Glutamatergic neuron (in vitro differentiated cells): Measurements from ENCODE around the gene NOX3. TPM values are rescaled to one million over a fixed set of nuclear protein-coding genes. Genes with fewer than 3 reads are reported as not detected.
"Not testable (repeated sequence)": the region's sequence is repeated elsewhere in the genome, so short reads cannot be mapped to it uniquely, and the experiment has no call there.

Experiments
- DNase-seq: peaks from one replicate; pipeline ENCODE4 v3.0.0; 2022
- H3K27ac Mint-ChIP-seq: one replicate; pipeline ENCODE4 v1.8.0; 2020; ENCODE audit warnings: mild to moderate bottlenecking, mixed read lengths, inconsistent platforms; ENCODE audit not compliant: unreplicated experiment
- H3K27me3 Mint-ChIP-seq: one replicate; pipeline ENCODE4 v1.8.0; 2020; ENCODE audit warnings: mild to moderate bottlenecking, moderate library complexity, mixed read lengths, inconsistent platforms; ENCODE audit not compliant: unreplicated experiment
- H3K36me3 Mint-ChIP-seq: one replicate; pipeline ENCODE4 v1.8.0; 2020; ENCODE audit warnings: mild to moderate bottlenecking, mixed read lengths, inconsistent platforms; ENCODE audit not compliant: unreplicated experiment
- H3K4me1 Mint-ChIP-seq: one replicate; pipeline ENCODE4 v1.8.0; 2020; ENCODE audit warnings: mild to moderate bottlenecking, low read depth, mixed read lengths, inconsistent platforms; ENCODE audit not compliant: unreplicated experiment
- H3K4me3 Mint-ChIP-seq: one replicate; pipeline ENCODE4 v1.8.0; 2020; ENCODE audit warnings: mild to moderate bottlenecking, mixed read lengths, inconsistent platforms; ENCODE audit not compliant: unreplicated experiment
- H3K9me3 Mint-ChIP-seq: one replicate; pipeline ENCODE4 v1.8.0; 2020; ENCODE audit warnings: mild to moderate bottlenecking, moderate library complexity, mixed read lengths, inconsistent platforms; ENCODE audit not compliant: unreplicated experiment
- total RNA-seq: library from RNA; stranded (reverse); fragmentation: NEBNext Ultra II Directional; extraction: Animal tissue kit (Norgen Biotek cat#: 25700); gene quantifications from one replicate; pipeline ENCODE4 v1.2.1, GENCODE V29; 2021; ENCODE audit not compliant: unreplicated experiment
- TF ChIP-seq, protein P1 (sequence below): fragments of 200-600 bp; sonication (generic); IDR thresholded peaks from one replicate; pipeline ENCODE4 v1.5.0; 2021; ENCODE audit not compliant: partially characterized antibody, unreplicated experiment

NOX3 gene
- total RNA-seq, 1 donor from 2014 or later: not detected

DNA sequence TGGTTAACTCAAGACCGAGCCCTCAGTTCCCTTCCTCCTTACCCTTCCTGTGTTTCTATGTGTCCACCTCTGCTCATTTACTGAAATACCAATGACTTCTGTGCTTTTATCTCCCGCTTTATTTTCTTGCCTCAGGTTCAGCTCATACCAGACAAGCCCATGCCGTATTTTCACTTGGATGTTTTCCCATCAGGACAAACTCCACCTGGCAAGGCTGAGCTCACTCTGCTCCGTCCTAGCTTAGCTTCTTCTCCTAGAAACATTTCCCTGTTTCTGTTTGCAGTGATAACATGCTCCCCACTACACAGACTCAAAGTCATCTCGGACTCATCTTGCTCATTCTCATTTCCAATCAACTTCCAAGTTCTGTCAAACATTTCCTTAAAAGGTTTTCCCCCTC lies 84.4 kb downstream of the NOX3 start:
- Mint-ChIP-seq H3K36me3 (no peaks in the 10 kb centered on the region), H3K27ac (no peak overlapping the region), H3K4me3 (no peak overlapping the region), H3K9me3 (no peaks in the 10 kb centered on the region), H3K27me3 (no peaks in the 10 kb centered on the region), H3K4me1 (no peaks in the 10 kb centered on the region)
- no peak for DNase-seq
- TF ChIP-seq, protein P1, sequence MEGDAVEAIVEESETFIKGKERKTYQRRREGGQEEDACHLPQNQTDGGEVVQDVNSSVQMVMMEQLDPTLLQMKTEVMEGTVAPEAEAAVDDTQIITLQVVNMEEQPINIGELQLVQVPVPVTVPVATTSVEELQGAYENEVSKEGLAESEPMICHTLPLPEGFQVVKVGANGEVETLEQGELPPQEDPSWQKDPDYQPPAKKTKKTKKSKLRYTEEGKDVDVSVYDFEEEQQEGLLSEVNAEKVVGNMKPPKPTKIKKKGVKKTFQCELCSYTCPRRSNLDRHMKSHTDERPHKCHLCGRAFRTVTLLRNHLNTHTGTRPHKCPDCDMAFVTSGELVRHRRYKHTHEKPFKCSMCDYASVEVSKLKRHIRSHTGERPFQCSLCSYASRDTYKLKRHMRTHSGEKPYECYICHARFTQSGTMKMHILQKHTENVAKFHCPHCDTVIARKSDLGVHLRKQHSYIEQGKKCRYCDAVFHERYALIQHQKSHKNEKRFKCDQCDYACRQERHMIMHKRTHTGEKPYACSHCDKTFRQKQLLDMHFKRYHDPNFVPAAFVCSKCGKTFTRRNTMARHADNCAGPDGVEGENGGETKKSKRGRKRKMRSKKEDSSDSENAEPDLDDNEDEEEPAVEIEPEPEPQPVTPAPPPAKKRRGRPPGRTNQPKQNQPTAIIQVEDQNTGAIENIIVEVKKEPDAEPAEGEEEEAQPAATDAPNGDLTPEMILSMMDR: no peak

DNA sequence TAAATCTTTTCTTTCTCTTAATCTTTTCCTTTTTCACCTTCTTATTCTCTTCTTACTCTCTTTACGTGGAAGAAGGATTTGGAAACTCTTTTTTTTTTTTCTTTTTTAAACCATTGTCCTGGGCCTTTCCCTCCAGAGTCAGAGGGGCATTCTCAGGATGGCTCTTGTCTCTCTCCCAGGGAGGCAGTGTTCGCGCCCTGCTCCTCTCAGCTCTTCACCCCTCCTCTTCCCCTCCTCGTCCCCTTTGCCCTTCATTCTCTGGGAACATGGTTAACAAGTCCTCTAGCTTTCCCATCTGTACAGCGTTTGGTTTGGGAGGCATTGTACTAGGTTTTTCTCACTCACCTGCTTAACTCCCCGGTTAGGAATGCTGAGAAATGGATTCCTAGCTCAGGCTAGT lies 89.3 kb downstream of the NOX3 start:
- Mint-ChIP-seq H3K36me3 (no peaks in the 10 kb centered on the region), H3K9me3 (no peaks in the 10 kb centered on the region), H3K4me1 (no peaks in the 10 kb centered on the region), H3K27ac (no peak overlapping the region), H3K27me3 (no peaks in the 10 kb centered on the region), H3K4me3 (no peak overlapping the region)
- no peak for DNase-seq
- TF ChIP-seq, protein P1: no peak

DNA sequence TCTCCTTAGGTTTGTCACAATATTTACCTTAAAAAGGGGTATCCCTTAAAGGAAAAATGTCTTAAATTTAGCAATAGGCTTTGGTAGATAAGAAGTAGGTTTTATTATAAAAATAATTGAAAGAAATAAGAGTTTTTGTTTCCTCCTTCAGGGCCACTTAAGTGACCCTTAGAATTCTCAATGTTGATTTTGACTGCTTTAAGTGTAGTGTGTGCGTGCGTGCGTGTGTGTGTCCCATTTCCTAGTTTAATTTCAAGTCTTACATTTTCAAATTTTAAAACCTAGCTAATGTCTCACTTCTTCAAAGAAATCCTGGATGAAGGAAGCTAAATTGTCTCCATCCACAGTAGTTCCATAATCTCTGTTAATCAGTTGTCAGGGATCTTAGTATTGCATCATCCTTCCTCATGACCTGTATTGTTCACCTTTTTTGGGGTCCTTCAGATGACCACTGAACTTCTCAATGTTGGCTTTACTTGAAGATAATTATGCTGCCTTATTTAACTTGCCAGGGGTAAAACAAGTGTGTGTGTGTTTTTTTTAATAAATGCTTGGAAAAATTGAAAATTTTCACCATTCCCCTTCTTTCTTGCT lies 90.7 kb downstream of the NOX3 start:
- TF ChIP-seq, protein P1: no peak
- Mint-ChIP-seq H3K4me1 (no peaks in the 10 kb centered on the region), H3K9me3 (no peaks in the 10 kb centered on the region), H3K27ac (no peak overlapping the region), H3K27me3 (no peaks in the 10 kb centered on the region), H3K36me3 (no peaks in the 10 kb centered on the region), H3K4me3 (no peak overlapping the region)
- DNase-seq: no peak

DNA sequence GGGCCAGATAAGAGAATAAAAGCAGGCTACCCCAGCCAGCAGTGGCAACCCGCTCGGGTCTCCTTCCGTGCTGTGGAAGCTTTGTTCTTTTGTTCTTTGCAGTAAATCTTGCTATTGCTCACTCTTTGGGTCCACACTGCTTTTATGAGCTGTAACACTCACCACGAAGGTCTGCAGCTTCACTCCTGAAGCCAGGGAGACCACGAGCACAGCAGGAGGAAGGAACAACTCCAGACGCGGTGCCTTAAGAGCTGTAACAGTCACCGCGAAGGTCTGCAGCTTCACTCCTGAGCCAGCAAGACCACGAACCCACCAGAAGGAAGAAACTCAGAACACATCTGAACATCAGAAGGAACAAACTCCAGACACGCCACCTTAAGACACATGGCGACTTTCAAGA lies 91.6 kb downstream of the NOX3 start:
- not testable (repeated sequence) for H3K9me3 Mint-ChIP-seq, H3K36me3 Mint-ChIP-seq, H3K4me3 Mint-ChIP-seq, DNase-seq, H3K4me1 Mint-ChIP-seq, H3K27ac Mint-ChIP-seq, H3K27me3 Mint-ChIP-seq

DNA sequence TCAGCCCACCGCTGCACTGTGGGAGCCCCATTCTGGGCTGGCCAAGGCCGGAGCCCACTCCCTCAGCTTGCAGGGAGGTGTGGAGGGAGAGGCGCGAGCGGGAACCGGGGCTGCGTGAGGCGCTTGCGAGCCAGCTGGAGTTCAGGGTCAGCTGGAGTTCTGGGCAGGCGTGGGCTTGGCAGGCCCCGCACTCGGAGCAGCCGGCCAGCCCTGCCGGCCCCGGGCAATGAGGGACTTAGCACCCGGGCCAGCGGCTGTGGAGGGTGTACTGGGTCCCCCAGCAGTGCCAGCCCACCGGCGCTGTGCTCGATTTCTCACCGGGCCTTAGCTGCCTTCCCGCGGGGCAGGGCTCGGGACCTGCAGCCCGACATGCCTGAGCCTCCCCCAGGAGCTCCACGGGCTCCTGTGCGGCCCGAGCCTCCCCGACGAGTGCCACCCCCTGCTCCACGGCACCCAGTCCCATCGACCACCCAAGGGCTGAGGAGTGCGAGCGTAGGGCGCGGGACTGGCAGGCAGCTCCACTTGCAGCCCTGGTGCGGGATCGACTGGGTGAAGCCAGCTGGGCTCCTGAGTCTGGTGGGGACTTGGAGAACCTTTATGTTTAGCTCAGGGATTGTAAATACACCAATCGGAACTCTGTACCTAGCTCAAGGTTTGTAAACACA lies 92.5 kb downstream of the NOX3 start:
- H3K4me3 Mint-ChIP-seq, H3K27me3 Mint-ChIP-seq, H3K9me3 Mint-ChIP-seq, H3K36me3 Mint-ChIP-seq, DNase-seq, H3K27ac Mint-ChIP-seq, H3K4me1 Mint-ChIP-seq: not testable (repeated sequence)

DNA sequence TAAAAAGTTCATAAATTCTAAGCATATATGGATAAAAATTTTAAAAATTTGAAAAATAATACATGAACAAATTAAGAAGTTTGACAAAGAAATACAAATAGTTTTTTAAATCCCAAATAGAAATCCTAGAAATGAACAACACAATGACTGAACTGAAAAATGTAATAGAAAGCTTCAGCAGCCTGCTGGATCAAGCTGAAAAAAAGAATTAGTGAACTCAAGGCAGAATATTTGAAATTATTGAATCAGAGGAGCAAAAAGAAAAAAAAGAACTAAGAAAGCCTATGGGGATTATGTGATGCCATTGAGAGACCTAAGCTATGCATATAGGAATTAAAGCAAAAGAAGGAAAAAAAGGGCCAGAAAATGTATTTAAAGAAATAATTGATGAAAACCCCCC lies 101.5 kb downstream of the NOX3 start:
- no peak for DNase-seq
- H3K27me3 Mint-ChIP-seq: peaks cover 2% of the 10 kb centered on the region
- peaks cover 13% of the 10 kb centered on the region for H3K36me3 Mint-ChIP-seq
- peaks cover 10% of the 10 kb centered on the region for H3K9me3 Mint-ChIP-seq
- no peaks in the 10 kb centered on the region for H3K4me1 Mint-ChIP-seq
- H3K4me3 Mint-ChIP-seq: no peak overlapping the region
- TF ChIP-seq, protein P1: no peak
- H3K27ac Mint-ChIP-seq: no peak overlapping the region
